HG03103 (cell line): Measurements from ENCODE around the gene ERC2.

Experiments used
- ATAC-seq: cut with Tn5 transposase; IDR thresholded peaks from one replicate; pipeline ENCODE4 v1.9.1; 2021; ENCODE audit warnings: low read depth; ENCODE audit not compliant: unreplicated experiment

Gene ERC2

GRCh38 chr3:55619046-55619808 lies 849.0 kb downstream of the ERC2 start:
- ATAC-seq = no peak

GRCh38 chr3:55617385-55617784 lies 850.9 kb downstream of the ERC2 start:
- no peak for ATAC-seq

GRCh38 chr3:55616803-55617202 lies 851.5 kb downstream of the ERC2 start:
- ATAC-seq = no peak

GRCh38 chr3:55615694-55616295 lies 852.5 kb downstream of the ERC2 start:
- ATAC-seq = no peak

GRCh38 chr3:55615039-55615693 lies 853.1 kb downstream of the ERC2 start:
- ATAC-seq = no peak

GRCh38 chr3:55611121-55611520 lies 857.1 kb downstream of the ERC2 start:
- no peak for ATAC-seq

- no peak for ATAC-seq
Observed at GRCh38 chr3:55609230-55609827, 858.9 kb downstream of the ERC2 start.

GRCh38 chr3:55608301-55608937 lies 859.8 kb downstream of the ERC2 start:
- no peak for ATAC-seq

GRCh38 chr3:55607844-55608243 lies 860.4 kb downstream of the ERC2 start:
- peak; percentile 82 for ATAC-seq

- ATAC-seq = no peak
Observed at GRCh38 chr3:55607175-55607574, 861.1 kb downstream of the ERC2 start.

- no peak for ATAC-seq
Observed at GRCh38 chr3:55605443-55606236, 862.6 kb downstream of the ERC2 start.

- ATAC-seq = no peak
Observed at GRCh38 chr3:55604846-55605245, 863.4 kb downstream of the ERC2 start.

- ATAC-seq = no peak
Observed at GRCh38 chr3:55604402-55604801, 863.9 kb downstream of the ERC2 start.

- no peak for ATAC-seq
Observed at GRCh38 chr3:55601366-55602080, 866.7 kb downstream of the ERC2 start.

GRCh38 chr3:55598224-55598623 lies 870.0 kb downstream of the ERC2 start:
- ATAC-seq = no peak

- no peak for ATAC-seq
Observed at GRCh38 chr3:55597641-55598040, 870.6 kb downstream of the ERC2 start.

- ATAC-seq = no peak
Observed at GRCh38 chr3:55596212-55596611, 872.1 kb downstream of the ERC2 start.

- ATAC-seq = no peak
Observed at GRCh38 chr3:55595420-55595819, 872.8 kb downstream of the ERC2 start.

- ATAC-seq = no peak
Observed at GRCh38 chr3:55592572-55592971, 875.7 kb downstream of the ERC2 start.

GRCh38 chr3:55591888-55592287 lies 876.4 kb downstream of the ERC2 start:
- ATAC-seq = no peak
